HG03159 (cell line): ENCODE data around the gene SELENON.

Experiments used
- ATAC-seq: cut with Tn5 transposase; IDR thresholded peaks from one replicate; pipeline ENCODE4 v1.9.1; 2021; ENCODE audit warnings: mild to moderate bottlenecking, moderate library complexity; ENCODE audit not compliant: unreplicated experiment

SELENON gene

GRCh38 chr1:25858906-25859789 lies 59.2 kb downstream of the SELENON start, which contains the start of gene AUNIP:
Gene AUNIP (minus strand): TSS chr1:25859457. CDS start chr1:25859357, 100 bp downstream.
- peak; percentile 89 for ATAC-seq

DNA sequence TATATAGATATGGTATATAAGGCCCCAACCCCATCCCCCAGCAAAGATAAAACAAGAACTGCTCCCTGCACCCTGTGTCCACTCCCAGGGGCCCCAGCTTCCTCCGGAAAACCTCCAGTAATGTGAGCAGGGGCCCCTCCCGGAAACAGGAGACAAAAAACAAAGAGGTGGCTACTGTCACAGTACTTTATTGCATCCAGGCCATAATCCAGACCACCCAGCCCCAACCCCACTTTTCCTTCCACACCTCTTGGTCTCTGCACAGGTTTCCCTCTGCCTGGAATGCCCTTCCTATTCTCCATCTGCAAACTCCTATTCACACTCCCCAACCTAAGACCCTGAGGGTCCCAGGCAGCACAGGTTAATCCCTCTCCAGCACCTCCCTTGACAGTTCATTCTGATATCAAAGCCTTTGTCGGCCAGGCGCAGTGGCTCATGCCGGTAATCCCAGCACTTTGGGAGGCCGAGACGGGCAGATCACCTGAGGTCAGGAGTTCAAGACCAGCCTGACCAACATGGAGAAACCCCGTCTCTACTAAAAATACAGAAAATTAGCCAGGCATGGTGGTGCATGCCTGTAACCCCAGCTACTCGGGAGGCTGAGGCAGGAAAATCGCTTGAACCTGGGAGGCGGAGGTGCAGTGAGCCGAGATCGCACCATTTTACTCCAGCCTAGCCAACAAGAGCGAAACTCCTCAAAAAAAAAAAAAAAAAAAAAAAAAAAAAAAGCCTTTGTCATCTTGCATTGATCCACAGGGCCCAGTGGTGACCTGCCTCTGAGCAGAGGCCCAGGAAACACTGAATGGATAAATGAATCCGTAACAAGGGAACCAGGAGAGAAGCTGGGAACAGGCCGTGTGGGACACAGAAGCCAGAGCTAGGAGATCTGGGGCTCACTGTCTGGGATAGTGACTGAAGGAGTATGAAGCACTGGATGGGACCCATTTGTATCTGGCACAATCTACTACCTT lies 61.6 kb downstream of the SELENON start:
- ATAC-seq: no peak

- ATAC-seq: no peak
Observed at GRCh38 chr1:25862785-25863485, 62.9 kb downstream of the SELENON start.

GRCh38 chr1:25863486-25864262 lies 63.7 kb downstream of the SELENON start:
- ATAC-seq: no peak

DNA sequence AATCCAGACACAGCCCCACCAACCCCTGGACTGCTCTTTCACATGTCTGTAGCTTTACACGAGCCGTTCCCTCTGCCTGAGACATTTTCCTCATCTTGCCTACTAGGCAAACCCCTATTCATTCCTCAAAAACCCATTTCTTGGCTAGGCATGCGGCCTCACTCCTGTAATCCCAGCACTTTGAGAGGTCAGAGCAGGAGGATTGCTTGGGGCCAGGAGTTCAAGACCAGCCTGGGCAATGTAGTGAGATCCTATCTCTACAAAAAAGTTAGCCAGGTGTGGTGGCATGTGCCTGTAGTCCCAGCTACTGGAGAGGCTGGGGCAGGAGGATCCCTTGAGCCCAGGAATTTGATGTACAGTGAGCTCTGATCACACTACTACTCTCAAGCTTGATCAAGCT lies 64.4 kb downstream of the SELENON start:
- ATAC-seq: no peak

DNA sequence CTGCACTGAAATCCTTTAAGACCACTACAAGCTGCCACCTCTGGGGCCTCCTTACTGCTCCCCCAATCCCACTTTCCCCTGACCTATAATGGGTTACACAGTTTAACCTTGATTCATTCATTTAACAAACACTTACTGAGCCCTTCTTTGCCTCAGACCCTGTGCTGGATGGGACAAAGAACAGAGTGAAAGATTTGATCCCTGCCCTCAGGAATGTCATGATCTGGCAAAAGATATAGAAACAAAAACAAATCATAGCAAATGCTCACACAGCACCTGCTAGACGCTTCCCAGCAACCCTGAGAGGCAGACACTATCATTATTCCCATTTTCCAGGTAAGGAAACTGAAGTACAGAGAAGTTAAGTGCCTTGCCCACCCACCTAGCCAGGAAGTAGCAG lies 66.3 kb downstream of the SELENON start:
- ATAC-seq: no peak

GRCh38 chr1:25867210-25867991 lies 67.4 kb downstream of the SELENON start:
- no peak for ATAC-seq
